IPS-11a (cell line): ENCODE measurements around the gene LGR6.

Source experiments
- H3K4me3 ChIP-seq: one replicate; pipeline ENCODE4 v1.5.1; 2013; ENCODE audit warnings: low read depth, low read length, control low read depth

The LGR6 gene

DNA sequence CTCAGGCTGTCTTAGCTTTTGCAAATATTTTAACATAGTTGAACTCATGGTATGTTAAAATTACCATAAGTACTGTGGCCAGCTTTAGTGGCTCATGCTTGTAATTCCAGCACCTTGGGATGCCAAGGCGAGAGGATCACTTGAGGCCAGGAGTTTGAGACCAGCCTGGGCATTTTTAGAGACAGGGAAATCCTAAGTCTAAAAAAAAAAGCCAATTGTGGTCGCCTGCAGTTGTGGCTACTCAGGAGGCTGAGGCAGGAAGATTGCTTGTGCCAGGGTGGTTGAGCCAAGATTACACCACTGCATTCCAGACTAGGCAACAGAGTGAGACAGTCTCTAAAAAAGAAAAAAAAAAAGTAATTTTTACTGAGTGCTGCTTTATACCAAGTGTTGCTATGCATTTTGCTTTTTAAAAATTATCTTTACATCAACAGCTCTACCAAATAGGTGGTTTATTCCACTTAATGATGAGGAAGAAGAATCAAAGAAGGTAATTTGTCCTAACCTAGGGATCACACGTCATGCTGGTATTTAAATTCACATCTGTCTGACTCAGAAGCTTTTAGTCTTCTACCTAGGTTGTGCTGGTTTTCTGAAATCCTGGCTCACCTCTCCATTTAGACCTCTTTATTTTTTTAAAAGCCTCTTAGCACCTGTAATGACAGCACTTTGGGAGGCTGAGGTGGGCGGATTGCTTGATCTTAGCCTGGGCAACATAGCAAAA is 171.7 kb downstream of the LGR6 start:
- no peak overlapping the region for H3K4me3 ChIP-seq

DNA sequence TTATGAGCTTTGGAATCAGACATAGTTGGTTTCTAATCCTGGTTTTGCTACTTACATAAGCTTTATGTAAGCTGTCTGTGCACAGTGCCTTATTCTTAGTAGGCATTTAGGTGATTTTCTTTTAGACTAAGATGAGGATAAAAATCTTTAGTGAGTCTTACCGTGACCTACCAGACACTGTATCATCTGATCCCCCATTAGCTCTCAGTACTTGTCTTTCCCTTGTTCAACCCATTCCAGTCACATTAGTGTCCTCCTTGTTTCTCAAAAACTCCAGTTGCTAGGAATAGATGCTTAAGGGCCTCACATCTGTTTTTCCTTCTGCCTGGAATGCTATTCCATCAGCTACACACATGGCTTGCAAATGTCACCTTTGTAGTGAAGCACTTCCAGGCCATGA is 173.7 kb downstream of the LGR6 start:
- no peak overlapping the region for H3K4me3 ChIP-seq
